Heart left ventricle (tissue), 16 donors: ENCODE measurements around the gene HIVEP1. TPM values are rescaled to one million over a fixed set of nuclear protein-coding genes. Genes with fewer than 3 reads are reported as not detected.

Experiments used
- ATAC-seq, 4 donors: fragments of 200-7000 bp; cut with Tn5 transposase; one replicate each; pipeline ENCODE4 v1.9.1; 2020 to 2022; ENCODE audit warnings: moderate library complexity in 4 of 4, mild to moderate bottlenecking in 3 of 4, moderate number of reproducible peaks in 1 of 4
- DNase-seq, 5 donors: peaks; one replicate each; pipeline ENCODE4 v3.0.0-alpha.2; 2020
- H3K27ac ChIP-seq, 12 donors: fragments of 200-600 bp; sonication (generic) in 4 of 12; one replicate each; pipeline versions ENCODE4 v1.5.0 to v1.8.0; 2016 to 2022; ENCODE audit warnings: mild to moderate bottlenecking in 2 of 12
- H3K27me3 ChIP-seq, 9 donors: fragments of 200-600 bp; sonication (generic) in 2 of 9; one replicate each; pipeline versions ENCODE4 v1.5.1 to v1.8.0; 2016 to 2022; ENCODE audit warnings: mild to moderate bottlenecking in 3 of 9
- H3K36me3 ChIP-seq, 9 donors: fragments of 200-600 bp; sonication (generic) in 2 of 9; one replicate each; pipeline versions ENCODE4 v1.5.0 to v1.8.0; 2018 to 2022; ENCODE audit warnings: mild to moderate bottlenecking in 2 of 9
- H3K4me1 ChIP-seq, 12 donors: fragments of 200-600 bp; sonication (generic) in 4 of 12; one replicate each; pipeline versions ENCODE4 v1.5.0 to v1.8.0; 2016 to 2022; ENCODE audit warnings: mild to moderate bottlenecking in 3 of 12
- H3K4me3 ChIP-seq, 12 donors: fragments of 200-600 bp; sonication (generic) in 4 of 12; one replicate each; pipeline versions ENCODE4 v1.5.0 to v1.8.0; 2017 to 2022; ENCODE audit warnings: mild to moderate bottlenecking in 9 of 12, moderate library complexity in 4 of 12
- H3K9me3 ChIP-seq, 12 donors: fragments of 200-600 bp; sonication (generic) in 4 of 12; one replicate each; pipeline versions ENCODE4 v1.5.0 to v1.8.0; 2016 to 2022; ENCODE audit warnings: mild to moderate bottlenecking in 1 of 12
- POLR2A ChIP-seq, 2 donors: fragments of 450-650 bp; IDR thresholded peaks; one replicate each; pipeline ENCODE4 v1.6.1; 2017; ENCODE audit warnings: antibody characterized with exemption in 2 of 2, mild to moderate bottlenecking in 2 of 2, moderate library complexity in 2 of 2
- WGBS, 4 donors: extraction: QIAGEN DNeasy Blood & Tissue Kit in 2 of 4; methylation state at CpG; one replicate each; pipeline versions ENCODE4 v1.1.5 to v1.1.7; 2013 to 2018; 5-methylcytosine and 5-hydroxymethylcytosine counted together
- intact Hi-C, 10 donors: fragments of 100-400 bp; cut with DNase I; formaldehyde crosslinking; loops; one replicate each; pipeline versions ENCODE4 v1.11.1 to v1.14.2; 2022
- polyA plus RNA-seq, 2 donors: library from polyadenylated mRNA; stranded (reverse); fragments of 200-250 nt; gene quantifications; one replicate each; pipeline ENCODE4 v1.2.3, GENCODE V29; 2013
- total RNA-seq, 9 donors: library from RNA; depleted of rRNA in 2 of 9; stranded (reverse); fragments of >200 nt in 2 of 9; fragmentation: NEBNext Ultra II Directional in 3 of 9; extraction: Animal tissue kit (Norgen Biotek cat#: 25700) in 3 of 9; gene quantifications; one replicate each; pipeline versions ENCODE4 v1.1.0 to v1.2.4, GENCODE V29; 2016 to 2023
- TF ChIP-seq, protein P1 (sequence below), 12 donors: fragments of 200-600 bp; sonication (generic) in 4 of 12; IDR thresholded peaks; one replicate each; pipeline versions ENCODE4 v1.5.0 to v1.8.0; 2018 to 2022; ENCODE audit warnings: antibody characterized with exemption in 12 of 12, mild to moderate bottlenecking in 5 of 12
- donor health status: ischemic (EF 13 %, LVEDD 7.1; RV severe dilation, severe dysfunction).
- donor health status: healthy with polysubstance abuse.
- donor health status: DM: no; HTN: yes; CAD: no.
- donor health status: DM: no; HTN: no; CAD: no.
- donor health status: ischemic (EF 25% LVEDD 6.9; RV normal size, moderate dysfunction).
- donor health status: ischemic (EF 25% LVEDD 5.7; RV mildly dilated, moderate dysfunction).
- donor health status: healthy.
- donor health status: DM: yes; HTN: yes; CAD: no.
- donor health status: ischemic (EF 35%, LVEDD 5.7; RV mildly dilated, moderate dysfunction).
- donor health status: nonischemic (EF 11% LVEDD 7.7; RV severe dilation, severe dysfunction).
- donor health status: DM: yes; HTN: yes; CAD: no.
- donor health status: PGD.
- donor health status: ischemic (EF 29% LVEDD 5.4; RV normal size, mild dysfunction).
- donor health status: nonischemic (EF 23%, LVEDD 6.1; RV moderate dilation, normal function).

HIVEP1 gene
- total and polyA plus RNA-seq, 11 donors = 3.5 to 22.8 (median 12.5) TPM

DNA sequence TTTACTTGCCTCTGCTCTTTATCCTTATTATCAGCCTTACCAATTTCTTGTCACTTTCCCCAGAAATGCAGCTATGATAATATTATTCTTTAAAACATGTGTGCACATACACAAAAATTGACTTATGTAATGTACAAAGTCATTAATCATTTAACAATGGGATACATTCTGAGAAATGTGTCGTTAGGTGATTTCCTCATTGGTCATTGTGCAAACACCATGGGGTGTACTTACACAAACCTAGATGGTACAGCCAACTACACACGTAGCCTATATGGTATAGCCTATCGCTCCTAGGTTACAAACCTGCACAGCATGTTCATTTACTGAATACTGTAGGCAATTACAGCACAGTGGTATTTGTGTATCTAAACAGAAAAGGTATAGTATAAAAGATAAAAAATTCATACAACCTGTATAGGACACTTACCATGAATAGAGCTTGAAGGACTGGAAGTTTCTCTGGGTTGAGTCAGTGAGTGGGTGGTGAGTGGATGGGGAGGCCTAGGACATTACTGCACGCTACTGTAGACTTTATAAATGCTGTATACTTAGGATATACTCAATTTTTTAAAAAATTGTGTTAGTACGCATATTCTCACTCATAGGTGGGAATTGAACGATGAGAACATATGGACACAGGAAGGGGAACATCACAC lies 56.9 kb downstream of the HIVEP1 start:
- no peak for TF ChIP-seq POLR2A (IDR thresholded peaks at IDR 0.05)
- TF ChIP-seq, protein P1, sequence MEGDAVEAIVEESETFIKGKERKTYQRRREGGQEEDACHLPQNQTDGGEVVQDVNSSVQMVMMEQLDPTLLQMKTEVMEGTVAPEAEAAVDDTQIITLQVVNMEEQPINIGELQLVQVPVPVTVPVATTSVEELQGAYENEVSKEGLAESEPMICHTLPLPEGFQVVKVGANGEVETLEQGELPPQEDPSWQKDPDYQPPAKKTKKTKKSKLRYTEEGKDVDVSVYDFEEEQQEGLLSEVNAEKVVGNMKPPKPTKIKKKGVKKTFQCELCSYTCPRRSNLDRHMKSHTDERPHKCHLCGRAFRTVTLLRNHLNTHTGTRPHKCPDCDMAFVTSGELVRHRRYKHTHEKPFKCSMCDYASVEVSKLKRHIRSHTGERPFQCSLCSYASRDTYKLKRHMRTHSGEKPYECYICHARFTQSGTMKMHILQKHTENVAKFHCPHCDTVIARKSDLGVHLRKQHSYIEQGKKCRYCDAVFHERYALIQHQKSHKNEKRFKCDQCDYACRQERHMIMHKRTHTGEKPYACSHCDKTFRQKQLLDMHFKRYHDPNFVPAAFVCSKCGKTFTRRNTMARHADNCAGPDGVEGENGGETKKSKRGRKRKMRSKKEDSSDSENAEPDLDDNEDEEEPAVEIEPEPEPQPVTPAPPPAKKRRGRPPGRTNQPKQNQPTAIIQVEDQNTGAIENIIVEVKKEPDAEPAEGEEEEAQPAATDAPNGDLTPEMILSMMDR (IDR thresholded peaks at IDR 0.05) = no peak
- Histone ChIP-seq H3K4me1 (peaks cover 0 to 36% (median 13%) of the 10 kb centered on the region in 12 donors), H3K27ac (no peak overlapping the region), H3K27me3 (no peaks in the 10 kb centered on the region), H3K9me3 (no peaks in the 10 kb centered on the region), H3K36me3 (no peaks in the 10 kb centered on the region), H3K4me3 (no peak overlapping the region)
- intact Hi-C loops = loop anchor here in 1 of 10 donors (10.0 kb wide), 1 partner anchor 166 kb away; no protein-coding TSS in a partner anchor
- DNase-seq (no peak), ATAC-seq (no peak)
- 88 to 94% (median 92%) methylated on average over 6 of the region's 6 CpGs for WGBS, 4 donors

GRCh38 chr6:12069891-12070529 lies 57.9 kb downstream of the HIVEP1 start:
- no peak for TF ChIP-seq POLR2A (IDR thresholded peaks at IDR 0.05)
- TF ChIP-seq, protein P1 (IDR thresholded peaks at IDR 0.05) = no peak
- DNase-seq (no peak), ATAC-seq (no peak)
- peaks cover 0 to 29% (median 13%) of the 10 kb centered on the region in 12 donors for H3K4me1 ChIP-seq
- H3K36me3 ChIP-seq = no peaks in the 10 kb centered on the region
- no peak overlapping the region for H3K4me3 ChIP-seq
- no peaks in the 10 kb centered on the region for H3K9me3 ChIP-seq
- 93 to 97% (median 95%) methylated on average over 9 of the region's 9 CpGs for WGBS, 4 donors
- no peak overlapping the region for H3K27ac ChIP-seq
- H3K27me3 ChIP-seq = no peaks in the 10 kb centered on the region
- intact Hi-C loops = loop anchor here in 3 of 10 donors (10.0 kb wide), 3 partner anchors 165 to 415 kb away; no protein-coding TSS in a partner anchor

DNA sequence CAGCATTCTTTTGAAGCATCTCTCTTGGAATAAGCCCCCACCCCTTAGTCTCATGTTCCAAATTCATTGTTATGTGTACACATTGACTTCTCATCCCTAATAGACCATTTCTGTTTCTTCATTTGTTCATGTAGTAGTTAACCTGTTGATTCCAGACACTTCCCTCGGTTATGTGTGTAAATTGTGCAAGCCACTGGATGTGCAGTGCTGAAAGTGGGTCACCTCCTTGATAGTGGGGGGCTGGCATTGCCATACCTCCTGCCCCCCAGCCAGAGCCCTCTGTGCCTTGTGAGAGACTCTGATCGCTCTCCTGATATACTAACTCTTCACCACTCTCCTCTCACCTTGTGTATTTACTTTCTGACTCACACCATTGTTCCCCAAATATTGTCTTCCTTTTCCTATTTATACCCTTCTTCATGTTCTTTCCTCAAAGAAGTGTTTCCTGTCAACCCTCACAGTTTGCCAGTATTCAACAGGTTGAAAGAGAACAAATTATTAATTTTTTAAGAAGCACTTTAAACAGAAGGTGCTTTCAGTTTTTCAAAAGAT lies 59.0 kb downstream of the HIVEP1 start:
- WGBS, 4 donors = 80 to 85% (median 82%) methylated on average over 2 of the region's 2 CpGs
- Histone ChIP-seq H3K9me3 (no peaks in the 10 kb centered on the region), H3K4me1 (peaks cover 0 to 27% (median 6%) of the 10 kb centered on the region in 12 donors), H3K27me3 (no peaks in the 10 kb centered on the region), H3K27ac (no peak overlapping the region), H3K36me3 (no peaks in the 10 kb centered on the region), H3K4me3 (no peak overlapping the region)
- TF ChIP-seq, protein P1 (IDR thresholded peaks at IDR 0.05) = no peak
- TF ChIP-seq POLR2A (IDR thresholded peaks at IDR 0.05) = no peak
- DNase-seq = no peak
- intact Hi-C loops = loop anchor here in 3 of 10 donors (10.0 kb wide), 2 partner anchors 376 to 416 kb away; no protein-coding TSS in a partner anchor
- ATAC-seq = no peak

- TF ChIP-seq, protein P1 (IDR thresholded peaks at IDR 0.05) = peak in 9 of 12 donors; percentile 36 to 57 (median 44)
- TF ChIP-seq POLR2A (IDR thresholded peaks at IDR 0.05) = no peak
- no peak for DNase-seq
Observed at GRCh38 chr6:12075067-12075563, 63.0 kb downstream of the HIVEP1 start.

More at GRCh38 chr6:12075067-12075563, 63.0 kb downstream of the HIVEP1 start:
- no peak overlapping the region for H3K4me3 ChIP-seq
- no peak for ATAC-seq
- peaks cover 0 to 17% (median 0%) of the 10 kb centered on the region in 12 donors for H3K4me1 ChIP-seq
- H3K27me3 ChIP-seq = no peaks in the 10 kb centered on the region
- WGBS, 4 donors = 62 to 77% (median 69%) methylated on average over 9 of the region's 9 CpGs
- no peaks in the 10 kb centered on the region for H3K9me3 ChIP-seq
- H3K27ac ChIP-seq = no peak overlapping the region
- intact Hi-C loops = loop anchor here in 4 of 10 donors (5.0 to 10.0 kb wide), 3 partner anchors 373 to 420 kb away; no protein-coding TSS in a partner anchor
- peaks cover 0 to 4% (median 0%) of the 10 kb centered on the region in 9 donors for H3K36me3 ChIP-seq
